ENCODE measurements around the gene VWA5B2. TPM values are rescaled to one million over a fixed set of nuclear protein-coding genes. Genes with fewer than 3 reads are reported as not detected.

The VWA5B2 gene
- total and polyA plus RNA-seq, 9 of the 15 experiments (the other 6 are each of a cell fraction or from before 2014, with no cell fraction given) = 0.04 TPM; not detected in 8

- ChIA-PET POLR2A (no interaction called here), CTCF (ENCODE audit: low intra/inter-chr PET ratio) (no interaction called here)
- BruUV-seq (replicated peaks) = no TSS peak
- peaks cover 9% of the 10 kb centered on the region; the same call in 1 of the 2 replicates for H4K20me1 ChIP-seq (replicated peaks; ENCODE audit: control insufficient read depth, insufficient read depth, low read length)
- H3K9ac ChIP-seq (ENCODE audit: insufficient read depth in 1 of 2, low read depth in 2 of 2, low read length in 2 of 2) = no peak overlapping the region; a peak in 1 of 4 replicates
- 18% methylated on average over 3 of the region's 4 CpGs for WGBS (ENCODE audit: insufficient coverage, low coverage, missing lambda C conversion rate)
- no peak for DNase-seq (ENCODE audit: extremely low read depth in 1 of 4, low spot score in 3 of 4)
- no peak overlapping the region for H3K27ac ChIP-seq (ENCODE audit: extremely low read depth, low read depth, low read length)
- no peaks in the 10 kb centered on the region for H3K9me1 ChIP-seq (ENCODE audit: control insufficient read depth, insufficient read depth, low read length)
- peaks cover 24 to 50% of the 10 kb centered on the region in 2 experiments for H3K27me3 ChIP-seq (ENCODE audit: control insufficient read depth in 2 of 2, insufficient read depth in 2 of 2, low read length in 2 of 2)
- FAIRE-seq = no peak
- no peak overlapping the region for H2AFZ ChIP-seq (ENCODE audit: low read depth, low read length)
- no peaks in the 10 kb centered on the region for H3K9me3 ChIP-seq (replicated peaks; ENCODE audit: control insufficient read depth, insufficient read depth, low read depth, low read length)
- no peaks in the 10 kb centered on the region for H3K36me3 ChIP-seq (ENCODE audit: control insufficient read depth, insufficient read depth, low read length)
- H3K4me3 ChIP-seq = no peak overlapping the region
- peaks cover 0 to 26% of the 10 kb centered on the region in 2 experiments; a peak in 2 of 5 replicates for H3K4me1 ChIP-seq (replicated peaks in 1 of 2; ENCODE audit: control insufficient read depth in 2 of 2, insufficient read depth in 2 of 2, low read length in 2 of 2)
- no peak for ATAC-seq
- H3K4me2 ChIP-seq (ENCODE audit: insufficient read depth, low read length) = no peak overlapping the region
- in situ Hi-C loops (cut with MboI) (no loop called here), intact Hi-C loops (cut with micrococcal nuclease) (no loop called here)
- H3K79me2 ChIP-seq (ENCODE audit: control insufficient read depth, insufficient read depth, low read length) = no peaks in the 10 kb centered on the region
- TF ChIP-seq ZNF274 (IDR thresholded peaks at IDR 0.05; ENCODE audit: borderline replicate concordance, low read depth, low read length) (no peak), DLX4 (CRISPR knock-in tag; IDR thresholded peaks at IDR 0.05) (no peak), MCM3 (IDR thresholded peaks at IDR 0.05) (no peak), ZNF133 (CRISPR knock-in tag; IDR thresholded peaks at IDR 0.05) (no peak), ETV6 (IDR thresholded peaks at IDR 0.05; ENCODE audit: borderline replicate concordance in 1 of 2, low read depth in 2 of 2, low read length in 1 of 2) (no peak), ETV6 (CRISPR knock-in tag; IDR thresholded peaks at IDR 0.05; ENCODE audit: borderline replicate concordance) (no peak), ZBED1 (IDR thresholded peaks at IDR 0.05) (no peak), PKNOX1 (IDR thresholded peaks at IDR 0.05) (no peak), ZMIZ1 (IDR thresholded peaks at IDR 0.05; ENCODE audit: low read depth in 2 of 2, low read length in 2 of 2) (no peak), NCOA6 (IDR thresholded peaks at IDR 0.05) (no peak), ZNF655 (CRISPR knock-in tag; IDR thresholded peaks at IDR 0.05) (no peak), PURB (CRISPR knock-in tag; IDR thresholded peaks at IDR 0.05; ENCODE audit: low read depth) (no peak), TSC22D4 (tag; IDR thresholded peaks at IDR 0.05) (no peak), FOS (IDR thresholded peaks at IDR 0.05; ENCODE audit: extremely low read depth, insufficient read length) (no peak), ZNF717 (CRISPR knock-in tag; IDR thresholded peaks at IDR 0.05) (no peak), BCL6 (CRISPR knock-in tag; IDR thresholded peaks at IDR 0.05) (no peak), KLF6 (CRISPR knock-in tag; IDR thresholded peaks at IDR 0.05; ENCODE audit: borderline replicate concordance) (no peak), THRAP3 (IDR thresholded peaks at IDR 0.05; ENCODE audit: borderline replicate concordance) (no peak), CREBBP (IDR thresholded peaks at IDR 0.05; ENCODE audit: low read depth, low read length) (no peak)
Observed at GRCh38 chr3:184235381-184236032, 6.1 kb downstream of the VWA5B2 start.

All from K562 (cell line).